GM19035 (cell line): Measurements from ENCODE around the gene SSMEM1.
"Not testable (repeated sequence)": the region's sequence is repeated elsewhere in the genome, so short reads cannot be mapped to it uniquely, and the experiment has no call there.

Experiments used
- ATAC-seq: cut with Tn5 transposase; IDR thresholded peaks from one replicate; pipeline ENCODE4 v1.9.1; 2021; ENCODE audit not compliant: unreplicated experiment

The SSMEM1 gene, protein sequence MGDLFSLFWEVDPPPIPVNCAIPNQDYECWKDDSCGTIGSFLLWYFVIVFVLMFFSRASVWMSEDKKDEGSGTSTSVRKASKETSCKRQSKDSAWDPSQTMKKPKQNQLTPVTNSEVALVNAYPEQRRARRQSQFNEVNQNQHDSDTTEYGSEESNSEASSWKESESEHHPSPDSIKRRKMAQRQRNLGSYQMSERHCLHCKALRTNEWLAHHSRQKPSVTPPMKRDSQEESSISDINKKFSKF

DNA sequence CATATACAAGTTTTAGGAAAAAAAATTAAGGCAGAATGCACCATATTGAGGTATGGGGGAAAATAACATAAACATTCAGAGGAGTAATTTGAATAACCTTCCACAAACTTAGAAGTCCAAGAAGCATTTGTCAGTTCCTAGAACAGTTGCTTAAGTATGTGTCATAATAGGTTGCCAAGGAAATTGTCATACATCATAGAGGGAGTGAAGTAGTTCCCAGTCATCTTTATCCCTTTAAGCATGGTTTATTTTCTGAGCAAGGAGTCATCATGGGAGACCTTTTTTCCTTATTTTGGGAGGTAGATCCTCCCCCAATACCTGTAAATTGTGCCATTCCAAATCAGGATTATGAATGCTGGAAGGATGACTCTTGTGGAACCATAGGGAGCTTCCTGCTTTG lies at the start of gene SSMEM1:
SSMEM1 (plus strand) TSS at position 219 of the 400 bp plus-strand sequence; CDS start at position 270, 51 bp downstream.
- ATAC-seq = no peak

DNA sequence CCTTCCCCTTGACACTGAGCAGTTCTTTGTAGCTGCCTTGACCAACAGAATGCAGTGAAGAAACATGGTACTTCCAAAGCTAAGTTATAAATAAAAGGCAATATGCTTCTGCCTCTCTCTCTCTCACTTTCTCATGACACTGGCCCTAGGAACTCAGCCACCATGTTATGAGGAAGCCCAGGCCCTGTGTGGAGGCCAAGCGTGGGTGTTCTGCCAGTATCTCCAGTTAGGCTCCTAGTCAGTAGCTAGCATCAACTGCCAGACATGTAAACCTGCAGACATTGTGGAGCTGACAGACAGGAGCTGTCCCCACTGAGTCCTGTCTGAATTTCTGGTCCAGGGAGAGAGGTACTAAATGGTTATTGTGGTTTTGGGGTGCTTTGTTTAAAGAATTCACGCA lies 47.6 kb upstream of the SSMEM1 start:
- ATAC-seq = no peak

DNA sequence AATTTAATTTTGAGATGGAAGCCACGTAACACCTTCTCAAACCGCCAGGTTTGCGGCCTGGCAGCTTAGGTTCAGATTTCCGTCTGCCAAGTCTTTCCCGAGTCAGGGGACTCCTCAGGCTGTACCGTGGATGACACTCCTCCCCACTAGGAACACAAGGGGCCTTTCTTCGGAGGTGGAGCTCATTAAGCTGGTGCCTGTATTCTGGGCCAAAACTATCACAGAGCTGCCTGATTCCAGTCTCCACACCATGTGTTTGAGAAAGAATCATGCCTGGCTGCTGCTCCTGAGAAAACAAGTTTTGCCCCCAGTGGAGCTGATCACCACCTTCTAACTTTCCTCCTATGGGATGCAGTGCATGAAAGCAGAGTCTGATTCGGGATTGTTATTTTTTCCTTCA lies 47.2 kb upstream of the SSMEM1 start:
- no peak for ATAC-seq

DNA sequence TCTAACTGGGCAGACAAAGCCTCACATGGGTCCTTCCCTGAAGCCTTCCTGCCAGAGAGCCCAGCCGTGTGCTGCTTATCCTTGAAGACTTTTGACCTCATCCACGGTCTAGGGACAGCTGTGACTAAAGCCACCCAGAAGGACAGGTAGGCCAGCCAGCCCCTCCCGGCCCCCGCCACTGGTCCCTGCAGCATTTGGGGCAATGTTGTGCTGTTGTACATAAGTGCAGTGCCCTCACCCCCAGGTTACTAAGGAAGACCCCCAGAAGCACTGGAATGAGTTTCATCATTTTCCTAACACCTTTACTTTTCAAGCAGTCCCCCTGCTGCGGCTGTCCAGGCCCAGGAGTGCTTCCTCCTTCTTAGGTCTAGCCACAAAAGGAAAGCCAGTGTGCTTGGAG lies 45.5 kb upstream of the SSMEM1 start:
- ATAC-seq = no peak

- no peak for ATAC-seq
Measured at GRCh38 chr7:130174237-130174959, 33.3 kb upstream of the SSMEM1 start.

DNA sequence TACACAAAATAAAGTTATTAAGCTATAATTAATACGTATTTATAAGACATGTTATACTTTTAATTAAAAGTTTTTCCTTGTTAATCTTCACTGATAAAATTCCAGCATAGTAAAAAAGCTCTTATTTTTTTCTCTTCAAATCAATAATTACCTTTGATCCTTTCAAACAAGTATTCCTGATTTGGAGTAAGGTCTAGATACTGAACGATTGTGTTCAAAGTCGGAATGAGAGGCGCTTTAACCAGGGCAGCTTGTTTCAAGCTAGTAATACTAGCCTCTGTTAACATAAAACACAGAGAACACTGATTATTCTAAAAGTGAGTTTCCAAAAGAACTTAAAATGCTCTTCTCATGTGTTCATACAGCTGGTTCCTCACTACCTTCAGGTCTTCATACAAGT lies 29.4 kb upstream of the SSMEM1 start:
- no peak for ATAC-seq

DNA sequence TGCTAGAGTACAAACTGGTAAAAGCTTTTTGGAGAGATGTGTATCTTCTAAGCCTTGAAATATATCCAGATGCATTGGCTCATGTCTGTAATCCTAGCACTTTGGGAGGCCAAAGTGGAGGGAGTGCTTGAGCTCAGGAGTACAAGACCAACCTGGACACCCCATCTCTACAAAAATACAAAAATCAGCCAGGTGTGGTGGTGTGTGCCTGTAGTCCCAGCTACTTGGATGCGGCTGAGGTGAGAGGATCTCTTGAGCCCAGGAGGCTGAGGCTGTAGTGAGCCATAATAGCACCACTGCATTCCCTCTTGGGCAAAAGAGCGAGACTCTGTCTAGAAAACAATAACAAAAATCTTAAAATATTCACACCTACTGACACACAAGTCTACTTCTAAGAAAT lies 28.0 kb upstream of the SSMEM1 start:
- no peak for ATAC-seq

- no peak for ATAC-seq
Measured at GRCh38 chr7:130180571-130181262, 26.9 kb upstream of the SSMEM1 start.

- ATAC-seq = no peak
Measured at GRCh38 chr7:130181263-130181605, 26.4 kb upstream of the SSMEM1 start.

GRCh38 chr7:130182990-130183389 lies 24.7 kb upstream of the SSMEM1 start:
- ATAC-seq = peak; percentile 67

DNA sequence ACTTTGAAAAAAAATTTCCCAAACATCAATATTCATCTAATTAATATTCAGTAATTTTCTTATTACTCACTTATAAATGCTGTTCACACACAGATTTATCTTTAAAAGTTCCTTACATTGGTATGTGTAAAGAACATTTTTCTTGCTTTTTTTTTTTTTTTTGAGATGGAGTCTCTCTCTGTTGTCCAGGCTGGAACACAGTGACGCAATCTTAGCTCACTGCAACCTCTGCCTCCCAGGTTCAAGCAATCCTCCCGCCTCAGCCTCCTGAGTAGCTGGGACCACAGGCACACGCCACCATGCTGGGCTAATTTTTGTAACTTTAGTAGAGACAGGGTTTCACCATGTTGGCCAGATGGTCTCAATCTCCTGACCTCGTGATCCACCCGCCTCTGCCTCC lies 23.3 kb upstream of the SSMEM1 start:
- not testable (repeated sequence) for ATAC-seq

DNA sequence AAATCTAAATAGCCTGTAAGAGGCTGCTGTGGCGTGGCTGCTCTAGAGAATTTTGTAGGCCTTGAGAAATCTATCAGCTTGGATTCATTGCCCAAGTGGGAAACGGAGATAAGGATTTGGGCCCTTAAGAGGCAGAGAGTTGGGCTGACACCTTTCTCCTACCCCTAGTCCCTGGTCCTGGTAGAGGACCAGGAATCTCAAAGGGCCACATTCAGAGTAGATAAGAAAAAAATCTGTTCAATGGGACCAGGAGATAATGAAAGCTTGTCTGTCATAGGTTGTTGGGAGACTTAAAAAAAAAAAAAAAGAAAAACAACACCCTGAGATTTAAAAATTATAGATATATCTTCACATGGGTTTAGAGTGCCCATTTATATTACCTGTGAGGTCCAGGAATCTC lies 20.3 kb upstream of the SSMEM1 start:
- ATAC-seq = no peak

- no peak for ATAC-seq
Measured at GRCh38 chr7:130189343-130189742, 18.3 kb upstream of the SSMEM1 start.

DNA sequence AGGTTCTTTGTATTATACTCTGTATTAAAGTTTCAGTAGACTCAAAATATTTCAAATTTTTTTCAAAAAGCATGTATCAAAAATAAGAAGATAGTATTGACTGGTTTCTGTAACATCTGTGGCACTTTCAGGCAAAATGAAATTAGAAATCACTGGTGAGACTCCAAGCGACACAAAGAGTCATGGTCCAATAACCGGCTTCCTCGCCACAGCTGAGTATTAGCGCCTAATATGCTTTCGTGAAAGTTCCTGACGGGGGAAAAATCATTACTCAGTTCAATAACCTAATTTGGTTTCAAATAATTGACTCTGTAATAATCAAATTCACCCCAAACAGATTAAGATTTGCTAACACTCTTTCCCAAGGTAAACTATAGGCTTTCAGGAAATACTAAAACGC lies 15.9 kb upstream of the SSMEM1 start:
- no peak for ATAC-seq

GRCh38 chr7:130195396-130195795 lies 12.3 kb upstream of the SSMEM1 start:
- ATAC-seq = no peak

DNA sequence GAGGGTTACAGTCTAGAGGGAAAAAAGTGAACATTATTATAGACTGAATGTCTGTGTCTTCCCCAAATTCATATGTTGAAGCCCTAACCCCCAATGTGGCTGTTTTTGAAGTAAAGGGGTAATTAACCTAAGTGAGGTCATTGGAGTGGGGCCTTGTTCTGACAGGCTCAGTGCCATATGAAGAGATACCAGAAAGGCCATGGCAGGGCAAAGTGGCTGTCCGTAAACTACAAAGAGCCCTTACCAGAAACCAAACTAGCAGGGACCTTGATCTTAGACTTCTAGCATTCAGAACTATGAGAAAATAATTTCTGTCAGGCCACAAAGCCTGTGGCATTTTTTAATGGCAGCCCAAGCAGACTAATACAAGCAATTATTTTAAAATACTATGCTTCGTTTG lies 11.2 kb upstream of the SSMEM1 start:
- no peak for ATAC-seq

DNA sequence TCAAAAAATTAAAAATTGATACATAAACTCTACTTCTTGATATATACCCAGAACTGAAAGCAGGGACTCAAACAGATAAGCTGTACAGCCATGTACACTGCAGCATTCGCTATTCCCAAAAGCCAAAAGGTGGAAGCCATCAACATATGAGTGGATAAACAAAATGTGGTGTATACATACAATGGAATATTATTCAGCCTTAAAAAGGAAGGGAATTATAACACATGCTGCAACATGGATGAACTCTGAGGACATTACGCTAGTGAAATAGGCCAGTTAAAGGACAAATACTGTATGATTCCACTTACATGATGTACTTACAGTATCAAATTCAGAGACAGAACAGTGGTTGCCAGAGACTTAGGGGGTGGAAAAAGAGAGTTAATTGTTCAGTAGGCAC lies 10.6 kb upstream of the SSMEM1 start:
- no peak for ATAC-seq

- no peak for ATAC-seq
Measured at GRCh38 chr7:130201796-130202195, 5.9 kb upstream of the SSMEM1 start.

DNA sequence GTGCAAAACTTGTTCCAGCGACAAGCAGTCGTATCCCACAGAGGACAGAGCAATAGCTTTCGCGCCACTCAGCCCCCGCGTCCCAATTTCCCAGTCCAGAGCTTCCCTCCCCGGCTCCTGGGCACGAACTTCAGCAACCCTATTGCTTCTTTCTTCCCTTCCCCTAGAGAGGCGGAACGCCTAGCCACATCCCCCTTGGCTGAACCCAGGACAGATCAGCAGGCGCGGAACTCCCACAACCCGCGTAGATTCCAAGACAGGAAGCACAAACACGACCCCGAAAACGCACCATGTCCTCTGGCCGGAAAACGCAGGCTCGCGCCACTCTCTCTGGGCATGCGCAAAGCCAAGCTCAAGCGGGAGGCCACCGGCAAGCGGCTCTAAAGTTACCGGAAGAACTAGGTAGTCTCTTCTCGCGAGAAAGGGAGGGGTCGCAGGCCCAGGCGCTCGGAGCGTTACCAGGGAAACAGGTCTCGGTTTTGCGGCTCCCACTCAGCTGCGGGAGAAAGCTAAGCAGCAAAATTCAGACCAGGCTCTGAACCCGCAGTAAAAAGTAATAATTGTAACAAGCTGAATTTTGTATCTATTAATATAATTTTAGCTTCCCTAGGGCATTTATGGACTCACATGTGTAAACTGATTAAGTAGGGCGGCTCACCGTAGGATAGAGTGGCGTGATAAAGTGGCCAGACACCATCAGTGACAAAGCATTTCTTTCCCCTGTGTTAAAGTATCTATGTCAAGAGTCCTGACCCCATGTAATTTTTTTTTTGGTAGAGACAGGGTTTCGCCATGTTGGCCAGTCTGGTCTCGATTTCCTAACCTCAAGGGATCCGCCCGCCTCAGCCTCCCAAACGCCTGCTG lies 2.3 kb upstream of the SSMEM1 start, which contains the start of gene TMEM209:
TMEM209 (minus strand) TSS at position 323 of the 864 bp plus-strand sequence; CDS start at position 292, 31 bp downstream.
- peak; percentile 96 for ATAC-seq

DNA sequence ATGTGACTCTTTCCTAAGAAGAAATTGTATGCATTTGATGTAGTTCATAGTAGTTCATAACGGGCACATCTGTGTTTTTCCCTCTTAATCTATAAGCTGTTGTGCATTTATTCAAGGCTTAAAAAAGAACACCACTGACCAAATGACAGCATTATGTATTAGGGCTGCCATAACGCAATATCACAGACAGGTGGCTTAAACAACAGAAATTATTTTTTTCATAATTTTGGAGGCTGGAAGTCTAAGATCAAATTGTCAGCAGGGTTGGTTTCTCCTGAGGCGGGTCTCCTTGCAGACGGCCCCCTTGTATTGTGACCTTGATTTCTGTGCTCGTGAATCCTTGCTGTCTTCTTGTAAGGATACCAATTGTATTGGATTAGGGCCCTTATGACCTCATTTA lies 627 bp upstream of the SSMEM1 start:
- ATAC-seq = no peak

GRCh38 chr7:130208516-130208915 lies 856 bp downstream of the SSMEM1 start:
- no peak for ATAC-seq
